Measurements from ENCODE around the gene HLA-DMB. TPM values are rescaled to one million over a fixed set of nuclear protein-coding genes. Genes with fewer than 3 reads are reported as not detected.

Gene HLA-DMB
- total and polyA plus RNA-seq, 10 of the 15 experiments (the other 5 are each of a cell fraction or from before 2014, with no cell fraction given) = 114 to 173 (median 150) TPM

- TF ChIP-seq, protein P1, sequence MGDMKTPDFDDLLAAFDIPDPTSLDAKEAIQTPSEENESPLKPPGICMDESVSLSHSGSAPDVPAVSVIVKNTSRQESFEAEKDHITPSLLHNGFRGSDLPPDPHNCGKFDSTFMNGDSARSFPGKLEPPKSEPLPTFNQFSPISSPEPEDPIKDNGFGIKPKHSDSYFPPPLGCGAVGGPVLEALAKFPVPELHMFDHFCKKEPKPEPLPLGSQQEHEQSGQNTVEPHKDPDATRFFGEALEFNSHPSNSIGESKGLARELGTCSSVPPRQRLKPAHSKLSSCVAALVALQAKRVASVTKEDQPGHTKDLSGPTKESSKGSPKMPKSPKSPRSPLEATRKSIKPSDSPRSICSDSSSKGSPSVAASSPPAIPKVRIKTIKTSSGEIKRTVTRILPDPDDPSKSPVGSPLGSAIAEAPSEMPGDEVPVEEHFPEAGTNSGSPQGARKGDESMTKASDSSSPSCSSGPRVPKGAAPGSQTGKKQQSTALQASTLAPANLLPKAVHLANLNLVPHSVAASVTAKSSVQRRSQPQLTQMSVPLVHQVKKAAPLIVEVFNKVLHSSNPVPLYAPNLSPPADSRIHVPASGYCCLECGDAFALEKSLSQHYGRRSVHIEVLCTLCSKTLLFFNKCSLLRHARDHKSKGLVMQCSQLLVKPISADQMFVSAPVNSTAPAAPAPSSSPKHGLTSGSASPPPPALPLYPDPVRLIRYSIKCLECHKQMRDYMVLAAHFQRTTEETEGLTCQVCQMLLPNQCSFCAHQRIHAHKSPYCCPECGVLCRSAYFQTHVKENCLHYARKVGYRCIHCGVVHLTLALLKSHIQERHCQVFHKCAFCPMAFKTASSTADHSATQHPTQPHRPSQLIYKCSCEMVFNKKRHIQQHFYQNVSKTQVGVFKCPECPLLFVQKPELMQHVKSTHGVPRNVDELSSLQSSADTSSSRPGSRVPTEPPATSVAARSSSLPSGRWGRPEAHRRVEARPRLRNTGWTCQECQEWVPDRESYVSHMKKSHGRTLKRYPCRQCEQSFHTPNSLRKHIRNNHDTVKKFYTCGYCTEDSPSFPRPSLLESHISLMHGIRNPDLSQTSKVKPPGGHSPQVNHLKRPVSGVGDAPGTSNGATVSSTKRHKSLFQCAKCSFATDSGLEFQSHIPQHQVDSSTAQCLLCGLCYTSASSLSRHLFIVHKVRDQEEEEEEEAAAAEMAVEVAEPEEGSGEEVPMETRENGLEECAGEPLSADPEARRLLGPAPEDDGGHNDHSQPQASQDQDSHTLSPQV (IDR thresholded peaks at IDR 0.05) = no peak
- no peak for TF ChIP-seq SUPT20H (IDR thresholded peaks at IDR 0.05; ENCODE audit: borderline replicate concordance, control insufficient read depth, low read depth, low read length)
- TF ChIP-seq ATF2 (IDR thresholded peaks at IDR 0.05; ENCODE audit: low read length) = no peak
- TF ChIP-seq MEF2A (IDR thresholded peaks at IDR 0.05; ENCODE audit: insufficient read depth, low read depth, low read length) = 0 out of 2 replicates have a peak, but pooled peaks have one; percentile 45
- no peak for TF ChIP-seq ZNF622 (IDR thresholded peaks at IDR 0.05)
- no peak for TF ChIP-seq FOXK2 (IDR thresholded peaks at IDR 0.05)
- TF ChIP-seq CHD1 (IDR thresholded peaks at IDR 0.05; ENCODE audit: low read depth, low read length) = peak; percentile 22; the same call in 1 of the 2 replicates
- TF ChIP-seq KDM1A (IDR thresholded peaks at IDR 0.05; ENCODE audit: borderline replicate concordance) = no peak
- TF ChIP-seq MEF2B (IDR thresholded peaks at IDR 0.05; ENCODE audit: partially characterized antibody, poor library complexity, severe bottlenecking) = peak; percentile 49
- TF ChIP-seq CEBPZ (IDR thresholded peaks at IDR 0.05; ENCODE audit: low read depth, low read length) = no peak
- TF ChIP-seq CREM (IDR thresholded peaks at IDR 0.05; ENCODE audit: low read depth) = peak; percentile 97
- TF ChIP-seq ZNF24 (IDR thresholded peaks at IDR 0.05) = no peak
- peak; percentile 76; the same call in 1 of the 2 replicates for TF ChIP-seq SMARCA5 (IDR thresholded peaks at IDR 0.05)
- TF ChIP-seq WRNIP1 (IDR thresholded peaks at IDR 0.05; ENCODE audit: borderline replicate concordance, low read depth, low read length) = no peak
- TF ChIP-seq GATAD2B (conservative IDR thresholded peaks at IDR 0.05; ENCODE audit: low read depth) = peak; percentile 38; the same call in 1 of the 2 replicates
- TF ChIP-seq YY1 (IDR thresholded peaks at IDR 0.05; ENCODE audit: low read depth, low read length) = peak; percentile 97
- no peak; the same call in 1 of the 2 replicates for TF ChIP-seq MTA2 (IDR thresholded peaks at IDR 0.05; ENCODE audit: low read depth)
- TF ChIP-seq NR2F1 (conservative IDR thresholded peaks at IDR 0.05) = 0 out of 2 replicates have a peak, but pooled peaks have one; percentile 26
- TF ChIP-seq SP1 (IDR thresholded peaks at IDR 0.05; ENCODE audit: low read depth, low read length) = no peak
- no peak for TF ChIP-seq MYC (IDR thresholded peaks at IDR 0.05; ENCODE audit: insufficient read depth, insufficient read length, insufficient replicate concordance, low read length, severe bottlenecking)
- TF ChIP-seq POLR2AphosphoS2 (IDR thresholded peaks at IDR 0.05; ENCODE audit: low read depth, low read length) = peak; percentile 99
- TF ChIP-seq EED (IDR thresholded peaks at IDR 0.05; ENCODE audit: low read depth) = peak; percentile 94
- no peak for TF ChIP-seq CREB1 (IDR thresholded peaks at IDR 0.05; ENCODE audit: low read depth)
These were observed 30.9 kb upstream of the HLA-DMB start (continued) for GRCh38 chr6:32971581-32972352.

Measured in GM12878 (cell line).